ENCODE results near the gene ARL5B.

The ARL5B gene

GRCh38 chr10:18659819-18660535, 746 bp downstream of the ARL5B start:
- peak; percentile 2 for DNase-seq

GRCh38 chr10:18660816-18661431, 1.7 kb downstream of the ARL5B start:
- no peak for DNase-seq

- DNase-seq: no peak
Measured at GRCh38 chr10:18664841-18665478, 5.7 kb downstream of the ARL5B start.

- DNase-seq: no peak
Measured at GRCh38 chr10:18665815-18666558, 6.8 kb downstream of the ARL5B start.

GRCh38 chr10:18666810-18667209, 7.6 kb downstream of the ARL5B start:
- no peak for DNase-seq

- no peak for DNase-seq
Measured at GRCh38 chr10:18668026-18668425, 8.8 kb downstream of the ARL5B start.

GRCh38 chr10:18675086-18675801, 16.0 kb downstream of the ARL5B start:
- no peak for DNase-seq

GRCh38 chr10:18680754-18681153, 21.5 kb downstream of the ARL5B start:
- no peak for DNase-seq

GRCh38 chr10:18681366-18681765, 22.1 kb downstream of the ARL5B start:
- no peak for DNase-seq

GRCh38 chr10:18681971-18682411, 22.8 kb downstream of the ARL5B start:
- no peak for DNase-seq

GRCh38 chr10:18683427-18683826, 24.2 kb downstream of the ARL5B start:
- DNase-seq: no peak

GRCh38 chr10:18684416-18684815, 25.2 kb downstream of the ARL5B start:
- no peak for DNase-seq

GRCh38 chr10:18684953-18685352, 25.7 kb downstream of the ARL5B start:
- no peak for DNase-seq

- no peak for DNase-seq
Measured at GRCh38 chr10:18685555-18685954, 26.3 kb downstream of the ARL5B start.

- no peak for DNase-seq
Measured at GRCh38 chr10:18687195-18687594, 28.0 kb downstream of the ARL5B start.

- DNase-seq: no peak
Measured at GRCh38 chr10:18687706-18688105, 28.5 kb downstream of the ARL5B start.

- DNase-seq: no peak
Measured at GRCh38 chr10:18689498-18689897, 30.3 kb downstream of the ARL5B start.

GRCh38 chr10:18690541-18690940, 31.3 kb downstream of the ARL5B start:
- no peak for DNase-seq

- no peak for DNase-seq
Measured at GRCh38 chr10:18699849-18700840, 40.9 kb downstream of the ARL5B start.

- no peak for DNase-seq
Measured at GRCh38 chr10:18703521-18703920, 44.3 kb downstream of the ARL5B start.

GRCh38 chr10:18710201-18710653, 51.0 kb downstream of the ARL5B start:
- no peak for DNase-seq
